HG03571 (cell line): Measurements from ENCODE around the gene SNTB2.

Source experiments
- ATAC-seq: cut with Tn5 transposase; IDR thresholded peaks from one replicate; pipeline ENCODE4 v1.9.1; 2021; ENCODE audit not compliant: unreplicated experiment

SNTB2 gene

GRCh38 chr16:69179328-69180010 lies 7.5 kb upstream of the SNTB2 start:
- no peak for ATAC-seq

DNA sequence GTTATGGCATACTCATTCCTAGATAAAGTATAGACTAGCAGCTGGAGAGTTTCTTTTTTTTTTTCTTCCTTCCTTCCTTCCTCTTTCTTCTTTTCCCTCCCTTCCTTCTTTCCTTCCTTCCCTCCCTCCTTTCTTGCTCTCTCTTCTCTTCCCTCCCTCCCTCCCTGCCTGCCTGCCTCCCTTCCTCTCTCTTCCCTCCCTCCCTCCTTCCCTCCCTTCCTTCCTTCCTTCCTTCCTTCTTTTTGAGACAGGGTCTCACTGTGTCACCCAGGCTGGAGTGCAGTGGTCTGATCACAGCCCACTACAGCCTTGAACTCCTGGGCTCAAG lies 7.0 kb upstream of the SNTB2 start:
- no peak for ATAC-seq

GRCh38 chr16:69182730-69183416 lies 4.1 kb upstream of the SNTB2 start:
- ATAC-seq: no peak

GRCh38 chr16:69187446-69188235 lies 677 bp downstream of the SNTB2 start:
- ATAC-seq: peak; percentile 26

GRCh38 chr16:69188236-69188549 lies 1.2 kb downstream of the SNTB2 start:
- ATAC-seq: no peak

DNA sequence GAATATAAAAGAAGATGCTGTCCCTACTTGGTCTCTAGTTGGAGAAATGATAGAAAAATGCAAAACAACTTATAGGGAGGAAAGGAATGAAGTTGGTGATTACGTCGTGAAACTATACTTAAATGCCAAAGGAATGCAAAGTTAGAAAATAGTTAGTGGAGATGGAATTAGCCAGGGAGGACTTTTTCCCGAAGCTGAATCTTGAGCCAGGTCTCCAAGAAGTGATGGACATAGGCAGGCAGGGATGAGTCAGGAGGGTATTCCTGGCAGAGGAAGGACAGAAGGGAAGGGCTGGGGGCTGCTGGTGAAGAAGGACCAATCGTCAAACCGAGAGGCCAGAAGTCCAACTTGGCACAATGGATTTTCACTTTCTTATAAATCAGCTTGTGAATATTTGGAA lies 1.8 kb downstream of the SNTB2 start:
- no peak for ATAC-seq

- no peak for ATAC-seq
Measured at GRCh38 chr16:69190046-69190588, 3.2 kb downstream of the SNTB2 start.

DNA sequence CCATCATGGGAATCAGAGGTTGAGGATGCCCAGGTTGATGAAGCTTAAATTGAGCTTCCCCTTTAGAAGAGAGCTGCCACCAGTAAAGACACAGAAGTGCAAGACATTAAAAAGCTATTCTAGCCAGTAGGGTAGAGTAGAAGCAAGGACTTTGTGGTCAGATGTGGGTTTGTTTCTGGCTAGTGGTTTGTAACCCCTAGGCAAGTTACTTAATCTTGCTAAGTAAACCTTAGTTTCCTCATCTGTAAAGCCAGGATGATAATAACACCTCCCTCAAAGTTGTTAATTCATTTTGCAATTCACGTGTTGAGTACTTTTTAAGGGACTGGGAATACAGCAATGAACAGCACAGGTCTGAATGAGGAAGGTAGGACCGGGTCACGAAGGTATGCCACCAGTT lies 3.6 kb downstream of the SNTB2 start:
- ATAC-seq: no peak

DNA sequence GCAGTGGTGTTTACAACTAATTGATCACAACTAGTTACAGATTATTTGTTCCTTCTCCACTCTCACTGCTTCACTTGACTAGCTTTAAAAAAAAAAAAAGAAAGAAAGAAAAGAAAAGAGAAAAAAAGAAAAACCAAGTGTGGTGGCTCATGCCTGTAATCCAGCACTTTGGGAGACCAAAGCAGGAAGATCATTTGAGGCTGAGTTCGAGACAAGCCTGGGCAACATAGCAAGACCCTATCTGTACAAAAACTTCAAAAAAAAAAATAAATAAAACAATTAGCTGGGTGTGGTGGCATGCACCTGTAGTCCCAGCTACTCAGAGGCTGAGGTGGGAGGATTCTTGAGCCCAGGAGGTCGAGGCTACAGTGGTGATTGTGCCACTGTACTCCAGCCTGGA lies 4.2 kb downstream of the SNTB2 start:
- no peak for ATAC-seq

DNA sequence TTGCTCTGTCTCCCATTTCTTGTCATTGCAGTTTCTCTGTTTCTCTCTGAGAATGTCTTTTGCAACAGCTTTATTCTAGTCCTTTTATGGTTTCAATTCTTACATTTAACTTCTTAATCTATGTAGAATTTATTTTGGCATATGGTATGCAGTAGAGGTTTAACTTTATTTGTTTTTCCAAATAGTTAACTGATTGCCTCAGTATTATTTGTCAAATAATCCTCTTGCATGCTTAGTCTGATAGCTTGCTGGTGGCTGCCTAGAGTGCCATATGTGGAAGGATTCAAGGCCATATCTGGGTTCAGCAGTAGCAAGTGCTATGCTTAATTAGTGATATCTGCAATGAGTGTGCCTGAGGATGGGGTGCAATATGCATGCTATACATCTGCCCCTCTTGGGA lies 6.9 kb downstream of the SNTB2 start:
- no peak for ATAC-seq

DNA sequence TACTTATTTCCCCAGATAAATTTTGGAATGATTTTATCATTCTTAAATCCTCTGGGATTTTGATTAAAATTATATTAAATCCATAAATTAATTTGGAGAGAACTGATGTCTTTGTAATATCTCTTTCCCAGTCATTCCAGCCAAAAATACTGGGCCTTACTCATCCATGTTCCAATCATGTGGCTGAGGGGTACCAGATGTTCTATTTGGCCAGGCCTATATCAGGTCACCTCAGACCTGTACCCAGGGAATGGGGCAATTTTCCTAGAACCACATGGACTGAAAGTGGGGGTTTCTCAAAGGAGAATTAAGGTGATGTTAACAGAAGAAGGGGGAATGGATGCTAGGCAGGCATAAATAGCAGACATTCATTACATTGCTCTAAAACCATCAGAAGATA lies 7.5 kb downstream of the SNTB2 start:
- ATAC-seq: no peak

GRCh38 chr16:69195369-69196029 lies 8.5 kb downstream of the SNTB2 start:
- ATAC-seq: no peak

GRCh38 chr16:69197573-69197972 lies 10.6 kb downstream of the SNTB2 start:
- ATAC-seq: no peak

- no peak for ATAC-seq
Measured at GRCh38 chr16:69199382-69199781, 12.4 kb downstream of the SNTB2 start.

DNA sequence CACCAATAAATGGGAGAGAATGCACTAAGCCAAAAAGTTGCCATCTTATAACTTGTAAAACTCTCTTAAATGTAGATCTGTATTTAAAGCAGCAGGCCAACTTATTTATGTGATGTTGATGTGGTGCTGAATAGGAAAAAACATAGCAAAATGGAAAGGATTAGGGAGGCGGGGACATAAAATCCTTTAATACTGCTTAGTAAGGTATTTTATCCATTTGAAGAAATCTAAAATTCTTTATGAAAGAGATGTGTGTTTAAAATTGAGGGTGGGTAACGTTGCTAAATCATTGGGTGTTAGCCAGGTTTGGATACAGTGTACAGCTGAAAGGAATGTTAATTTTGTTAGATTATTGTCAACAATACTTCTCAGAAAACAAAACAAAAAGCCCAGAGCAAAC lies 14.3 kb downstream of the SNTB2 start:
- no peak for ATAC-seq

DNA sequence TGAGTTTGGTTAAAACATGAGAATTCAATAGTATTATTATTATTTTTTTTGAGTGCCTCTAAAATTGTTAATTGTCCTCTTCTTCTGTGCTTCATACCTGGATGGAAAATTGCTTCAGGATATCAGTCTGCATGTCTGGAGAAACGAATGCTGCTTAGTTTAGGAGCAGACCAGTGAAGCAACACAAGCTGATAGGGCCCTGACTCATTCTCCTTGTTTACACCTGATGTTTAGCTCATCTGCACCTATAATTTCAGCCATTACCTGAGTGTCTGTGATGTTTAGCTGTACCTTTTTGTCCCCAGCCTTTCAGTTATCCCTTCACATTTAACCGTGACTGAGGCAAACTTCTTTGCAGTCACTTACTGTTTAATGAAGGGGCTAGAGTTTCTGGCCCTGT lies 14.8 kb downstream of the SNTB2 start:
- ATAC-seq: no peak

- no peak for ATAC-seq
Measured at GRCh38 chr16:69204172-69204571, 17.2 kb downstream of the SNTB2 start.

DNA sequence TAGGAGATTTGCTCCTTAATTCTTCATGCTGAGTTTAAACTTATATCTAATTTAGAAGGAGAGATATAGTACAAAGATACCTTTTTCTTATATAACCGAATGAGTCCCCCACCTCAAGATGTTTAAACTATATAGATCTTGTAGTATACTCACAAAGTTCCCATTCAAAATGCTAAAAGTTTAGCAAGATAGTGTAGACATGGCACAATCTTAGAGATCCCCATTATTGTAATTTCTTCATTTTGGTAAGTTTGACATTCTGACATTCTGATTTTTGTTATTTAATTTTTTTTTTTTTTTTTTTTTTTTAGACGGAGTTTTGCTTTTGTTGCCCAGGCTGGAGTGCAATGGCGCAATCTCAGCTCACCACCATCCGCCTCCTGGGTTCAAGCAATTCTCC lies 22.8 kb downstream of the SNTB2 start:
- ATAC-seq: no peak

DNA sequence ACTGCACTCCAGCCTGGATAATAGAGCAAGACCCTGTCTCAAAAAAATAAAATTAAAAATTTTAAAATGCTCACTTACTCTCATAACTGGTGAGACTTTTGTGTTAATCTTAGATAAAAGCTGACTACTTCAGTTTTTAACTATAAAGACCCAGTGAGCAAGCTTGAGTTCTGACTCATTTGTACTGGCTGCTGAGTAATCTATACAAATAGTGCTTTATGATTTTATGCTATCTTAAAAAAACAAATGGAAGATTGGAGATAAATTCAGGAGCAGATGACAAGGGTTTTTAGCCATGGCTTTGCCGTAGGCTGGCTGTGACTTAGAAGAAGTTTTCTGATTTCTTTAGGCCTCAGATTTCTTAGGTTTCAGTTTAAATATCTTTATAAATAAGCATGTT lies 30.5 kb downstream of the SNTB2 start:
- no peak for ATAC-seq

- ATAC-seq: no peak
Measured at GRCh38 chr16:69219279-69219678, 32.3 kb downstream of the SNTB2 start.

DNA sequence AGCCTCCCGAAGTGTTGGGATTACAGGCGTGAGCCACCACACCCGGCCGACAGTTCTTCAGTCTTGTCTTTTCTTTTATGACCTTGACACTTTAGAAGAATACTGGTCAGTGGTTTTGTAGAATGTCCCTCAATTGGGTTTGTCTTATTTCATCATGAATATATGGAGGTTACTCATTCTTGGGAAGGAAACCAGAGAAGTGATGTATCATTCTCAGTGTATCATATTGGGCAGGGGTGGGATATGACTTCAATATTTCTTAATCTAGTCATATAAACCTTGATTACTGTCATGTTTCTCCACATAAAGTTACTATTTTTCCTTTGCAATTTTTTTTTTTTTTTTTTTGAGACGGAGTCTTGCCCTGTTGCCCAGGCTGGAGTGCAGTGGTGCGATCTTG lies 36.9 kb downstream of the SNTB2 start:
- ATAC-seq: no peak

GRCh38 chr16:69225121-69225520 lies 38.2 kb downstream of the SNTB2 start:
- ATAC-seq: no peak
